Measurements from ENCODE around the gene CYP4F2. TPM values are rescaled to one million over a fixed set of nuclear protein-coding genes. Genes with fewer than 3 reads are reported as not detected.

The CYP4F2 gene
- total and polyA plus RNA-seq, 10 of the 15 experiments (the other 5 are each of a cell fraction or from before 2014, with no cell fraction given), result 0.08 to 3.5 (median 0.63) TPM

DNA sequence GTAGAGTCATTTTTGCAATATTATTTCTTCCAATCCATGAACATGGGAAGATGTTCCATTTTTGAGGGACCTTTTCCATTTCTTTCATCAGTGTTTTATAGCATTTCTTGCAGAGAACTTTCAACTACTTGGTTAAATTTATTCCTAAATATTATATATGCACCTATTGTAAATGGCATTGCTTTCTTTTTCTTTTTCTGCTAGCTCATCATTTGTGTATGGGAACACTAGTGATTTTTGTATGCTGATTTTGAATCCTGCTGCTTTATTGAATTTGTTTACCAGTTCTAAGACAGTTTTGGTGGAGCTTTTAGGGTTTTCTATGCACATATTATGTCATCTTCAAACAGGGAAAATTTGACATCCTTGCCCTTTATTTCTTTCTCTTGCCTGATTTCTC lies 7.2 kb upstream of the CYP4F2 start:
- no peak overlapping the region for H3K9ac ChIP-seq (ENCODE audit: control insufficient read depth, insufficient read depth, low read length)
- intact Hi-C loops (cut with micrococcal nuclease; ENCODE audit: unreplicated experiment) (no loop called here), in situ Hi-C loops (cut with MboI) (no loop called here)
- TF ChIP-seq, protein P1, sequence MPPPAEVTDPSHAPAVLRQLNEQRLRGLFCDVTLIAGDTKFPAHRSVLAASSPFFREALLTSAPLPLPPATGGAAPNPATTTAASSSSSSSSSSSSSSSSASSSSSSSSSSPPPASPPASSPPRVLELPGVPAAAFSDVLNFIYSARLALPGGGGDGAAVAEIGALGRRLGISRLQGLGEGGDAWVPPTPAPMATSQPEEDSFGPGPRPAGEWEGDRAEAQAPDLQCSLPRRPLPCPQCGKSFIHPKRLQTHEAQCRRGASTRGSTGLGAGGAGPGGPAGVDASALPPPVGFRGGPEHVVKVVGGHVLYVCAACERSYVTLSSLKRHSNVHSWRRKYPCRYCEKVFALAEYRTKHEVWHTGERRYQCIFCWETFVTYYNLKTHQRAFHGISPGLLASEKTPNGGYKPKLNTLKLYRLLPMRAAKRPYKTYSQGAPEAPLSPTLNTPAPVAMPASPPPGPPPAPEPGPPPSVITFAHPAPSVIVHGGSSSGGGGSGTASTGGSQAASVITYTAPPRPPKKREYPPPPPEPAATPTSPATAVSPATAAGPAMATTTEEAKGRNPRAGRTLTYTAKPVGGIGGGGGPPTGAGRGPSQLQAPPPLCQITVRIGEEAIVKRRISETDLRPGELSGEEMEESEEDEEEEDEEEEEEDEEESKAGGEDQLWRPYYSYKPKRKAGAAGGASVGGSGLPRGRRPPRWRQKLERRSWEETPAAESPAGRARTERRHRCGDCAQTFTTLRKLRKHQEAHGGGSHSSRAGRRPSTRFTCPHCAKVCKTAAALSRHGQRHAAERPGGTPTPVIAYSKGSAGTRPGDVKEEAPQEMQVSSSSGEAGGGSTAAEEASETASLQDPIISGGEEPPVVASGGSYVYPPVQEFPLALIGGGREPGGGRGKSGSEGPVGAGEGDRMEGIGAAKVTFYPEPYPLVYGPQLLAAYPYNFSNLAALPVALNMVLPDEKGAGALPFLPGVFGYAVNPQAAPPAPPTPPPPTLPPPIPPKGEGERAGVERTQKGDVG (CRISPR knock-in tag; IDR thresholded peaks at IDR 0.05), result no peak
- TF ChIP-seq SMAD5 (IDR thresholded peaks at IDR 0.05; ENCODE audit: low read depth), result no peak
- no peak for TF ChIP-seq NR2C1 (IDR thresholded peaks at IDR 0.05)
- TF ChIP-seq SUZ12 (IDR thresholded peaks at IDR 0.05; ENCODE audit: unreplicated experiment), result no peak
- TF ChIP-seq, protein P2, sequence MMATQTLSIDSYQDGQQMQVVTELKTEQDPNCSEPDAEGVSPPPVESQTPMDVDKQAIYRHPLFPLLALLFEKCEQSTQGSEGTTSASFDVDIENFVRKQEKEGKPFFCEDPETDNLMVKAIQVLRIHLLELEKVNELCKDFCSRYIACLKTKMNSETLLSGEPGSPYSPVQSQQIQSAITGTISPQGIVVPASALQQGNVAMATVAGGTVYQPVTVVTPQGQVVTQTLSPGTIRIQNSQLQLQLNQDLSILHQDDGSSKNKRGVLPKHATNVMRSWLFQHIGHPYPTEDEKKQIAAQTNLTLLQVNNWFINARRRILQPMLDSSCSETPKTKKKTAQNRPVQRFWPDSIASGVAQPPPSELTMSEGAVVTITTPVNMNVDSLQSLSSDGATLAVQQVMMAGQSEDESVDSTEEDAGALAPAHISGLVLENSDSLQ (IDR thresholded peaks at IDR 0.05), result no peak
- TF ChIP-seq WRNIP1 (IDR thresholded peaks at IDR 0.05; ENCODE audit: borderline replicate concordance, low read depth, low read length), result no peak
- no peak for TF ChIP-seq TCF12 (IDR thresholded peaks at IDR 0.05; ENCODE audit: low read depth, low read length)
- no peak for TF ChIP-seq POU2F2 (IDR thresholded peaks at IDR 0.05; ENCODE audit: borderline replicate concordance, low read depth, low read length)
- no peak for TF ChIP-seq SMC3 (IDR thresholded peaks at IDR 0.05; ENCODE audit: borderline replicate concordance, low read length)
- TF ChIP-seq, protein P3, sequence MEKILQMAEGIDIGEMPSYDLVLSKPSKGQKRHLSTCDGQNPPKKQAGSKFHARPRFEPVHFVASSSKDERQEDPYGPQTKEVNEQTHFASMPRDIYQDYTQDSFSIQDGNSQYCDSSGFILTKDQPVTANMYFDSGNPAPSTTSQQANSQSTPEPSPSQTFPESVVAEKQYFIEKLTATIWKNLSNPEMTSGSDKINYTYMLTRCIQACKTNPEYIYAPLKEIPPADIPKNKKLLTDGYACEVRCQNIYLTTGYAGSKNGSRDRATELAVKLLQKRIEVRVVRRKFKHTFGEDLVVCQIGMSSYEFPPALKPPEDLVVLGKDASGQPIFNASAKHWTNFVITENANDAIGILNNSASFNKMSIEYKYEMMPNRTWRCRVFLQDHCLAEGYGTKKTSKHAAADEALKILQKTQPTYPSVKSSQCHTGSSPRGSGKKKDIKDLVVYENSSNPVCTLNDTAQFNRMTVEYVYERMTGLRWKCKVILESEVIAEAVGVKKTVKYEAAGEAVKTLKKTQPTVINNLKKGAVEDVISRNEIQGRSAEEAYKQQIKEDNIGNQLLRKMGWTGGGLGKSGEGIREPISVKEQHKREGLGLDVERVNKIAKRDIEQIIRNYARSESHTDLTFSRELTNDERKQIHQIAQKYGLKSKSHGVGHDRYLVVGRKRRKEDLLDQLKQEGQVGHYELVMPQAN (conservative IDR thresholded peaks at IDR 0.05), result no peak
- no peak for TF ChIP-seq POLR2A (IDR thresholded peaks at IDR 0.05; ENCODE audit: low read depth, low read length)
- TF ChIP-seq PAX8 (IDR thresholded peaks at IDR 0.05), result no peak
- TF ChIP-seq RUNX3 (IDR thresholded peaks at IDR 0.05; ENCODE audit: low read length), result no peak
- no peak for TF ChIP-seq GATAD2B (conservative IDR thresholded peaks at IDR 0.05; ENCODE audit: low read depth)
- TF ChIP-seq, protein P4, sequence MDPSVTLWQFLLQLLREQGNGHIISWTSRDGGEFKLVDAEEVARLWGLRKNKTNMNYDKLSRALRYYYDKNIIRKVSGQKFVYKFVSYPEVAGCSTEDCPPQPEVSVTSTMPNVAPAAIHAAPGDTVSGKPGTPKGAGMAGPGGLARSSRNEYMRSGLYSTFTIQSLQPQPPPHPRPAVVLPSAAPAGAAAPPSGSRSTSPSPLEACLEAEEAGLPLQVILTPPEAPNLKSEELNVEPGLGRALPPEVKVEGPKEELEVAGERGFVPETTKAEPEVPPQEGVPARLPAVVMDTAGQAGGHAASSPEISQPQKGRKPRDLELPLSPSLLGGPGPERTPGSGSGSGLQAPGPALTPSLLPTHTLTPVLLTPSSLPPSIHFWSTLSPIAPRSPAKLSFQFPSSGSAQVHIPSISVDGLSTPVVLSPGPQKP (IDR thresholded peaks at IDR 0.05; ENCODE audit: low read depth, low read length), result no peak
- TF ChIP-seq ZBED1 (IDR thresholded peaks at IDR 0.05; ENCODE audit: borderline replicate concordance), result no peak
- no peak for TF ChIP-seq HDAC6 (IDR thresholded peaks at IDR 0.05; ENCODE audit: unreplicated experiment)
- no peak overlapping the region for H3K27ac ChIP-seq (ENCODE audit: control insufficient read depth, insufficient read depth)
- RAD21 ChIA-PET (ENCODE audit: unreplicated experiment), result no interaction called here
- H4K20me1 ChIP-seq (ENCODE audit: control insufficient read depth, insufficient read depth), result no peaks in the 10 kb centered on the region
- H3K4me2 ChIP-seq (ENCODE audit: control insufficient read depth, insufficient read depth), result no peak overlapping the region
- no peak for FAIRE-seq
- no peaks in the 10 kb centered on the region for H3K9me3 ChIP-seq (replicated peaks; ENCODE audit: control insufficient read depth, insufficient read depth, low read length)
- CTCF ChIA-PET, result no interaction called here
- SMC1A ChIA-PET (ENCODE audit: uncharacterized antibody, unreplicated experiment), result no interaction called here
- no peak for ATAC-seq
- no peaks in the 10 kb centered on the region for H3K79me2 ChIP-seq (ENCODE audit: control insufficient read depth, insufficient read depth, low read length)
- H3K27me3 ChIP-seq (replicated peaks in 1 of 2; ENCODE audit: control insufficient read depth in 2 of 2, insufficient read depth in 2 of 2, low read length in 1 of 2), result peaks cover 0 to 3% of the 10 kb centered on the region in 2 experiments; a peak in 1 of 4 replicates
- BruUV-seq (replicated peaks), result no TSS peak
- DNase-seq (ENCODE audit: low read depth, low spot score), result no peak
- POLR2A ChIA-PET, result no interaction called here
- no peaks in the 10 kb centered on the region for H3K4me1 ChIP-seq (ENCODE audit: control insufficient read depth, insufficient read depth, low read length)
- no peak overlapping the region for H3K4me3 ChIP-seq
- no peak overlapping the region for H2AFZ ChIP-seq (ENCODE audit: control insufficient read depth, low read depth, low read length)
- H3K36me3 ChIP-seq (ENCODE audit: control insufficient read depth in 2 of 2, insufficient read depth in 2 of 2, low read length in 1 of 2), result no peaks in the 10 kb centered on the region

Data from GM12878 (cell line).